ENCODE data around the gene PRKCB.

GRCh38 chr16:23898682-23899430 is 63.1 kb downstream of the PRKCB start:
- TF ChIP-seq POLR2A (IDR thresholded peaks at IDR 0.05; ENCODE audit: low read length) (no peak), GATA1 (IDR thresholded peaks at IDR 0.05; ENCODE audit: low read depth, low read length) (no peak)
